Fibroblast of lung (primary cell): ENCODE results near the gene PGAP2. TPM values are rescaled to one million over a fixed set of nuclear protein-coding genes. Genes with fewer than 3 reads are reported as not detected.

Experiments
- DNase-seq, 2 donors: peaks; one replicate each; pipeline versions ENCODE4 v3.0.0 to v3.0.0-alpha.2; 2010; ENCODE audit warnings: low read depth in 2 of 2
- H2AFZ ChIP-seq: 2 replicates; pipeline ENCODE4 v1.5.1; 2012; ENCODE audit warnings: low read length, control low read depth, inconsistent platforms
- H3K27ac ChIP-seq: 2 replicates; pipeline ENCODE4 v1.5.1; 2011; ENCODE audit warnings: low read length, control low read depth; ENCODE audit not compliant: insufficient read depth
- H3K27me3 ChIP-seq: 2 replicates; pipeline ENCODE4 v1.5.1; 2011; ENCODE audit warnings: mild to moderate bottlenecking, low read length; ENCODE audit not compliant: control insufficient read depth, insufficient read depth
- H3K36me3 ChIP-seq: 2 replicates; pipeline ENCODE4 v1.5.1; 2011; ENCODE audit warnings: low read length; ENCODE audit not compliant: control insufficient read depth, insufficient read depth
- H3K4me1 ChIP-seq: 2 replicates; pipeline ENCODE4 v1.5.1; 2011; ENCODE audit warnings: low read length; ENCODE audit not compliant: control insufficient read depth, insufficient read depth; ENCODE audit errors: extremely low read depth
- H3K4me2 ChIP-seq: 2 replicates; pipeline ENCODE4 v1.5.1; 2011; ENCODE audit warnings: low read length, control low read depth; ENCODE audit not compliant: insufficient read depth; ENCODE audit errors: extremely low read depth
- H3K4me3 ChIP-seq, 4 experiments: fragments of 200-600 bp in 1 of 4; sonication (generic) in 1 of 4; replicated peaks in 1 of 4; 2 replicates each; pipeline ENCODE4 v1.5.1; 2011 to 2016; ENCODE audit warnings: low read length in 4 of 4, low read depth in 3 of 4, mild to moderate bottlenecking in 3 of 4, control low read depth in 2 of 4, inconsistent platforms in 1 of 4, mixed read lengths in 1 of 4; ENCODE audit not compliant: insufficient read depth in 1 of 4; ENCODE audit errors: control extremely low read depth in 1 of 4
- H3K79me2 ChIP-seq: 2 replicates; pipeline ENCODE4 v1.5.1; 2012; ENCODE audit warnings: mild to moderate bottlenecking, low read length, inconsistent platforms; ENCODE audit not compliant: control insufficient read depth, insufficient read depth
- H3K9ac ChIP-seq: 2 replicates; pipeline ENCODE4 v1.5.1; 2011; ENCODE audit warnings: mild to moderate bottlenecking, low read length, control low read depth; ENCODE audit not compliant: insufficient read depth
- H3K9me3 ChIP-seq: 2 replicates; pipeline ENCODE4 v1.5.1; 2012; ENCODE audit warnings: low read depth, low read length; ENCODE audit not compliant: control insufficient read depth, insufficient read depth
- H4K20me1 ChIP-seq: 2 replicates; pipeline ENCODE4 v1.5.1; 2011; ENCODE audit warnings: low read length; ENCODE audit not compliant: control insufficient read depth, insufficient read depth; ENCODE audit errors: extremely low read depth
- EZH2 ChIP-seq: IDR thresholded peaks from 2 replicates; pipeline ENCODE4 v1.5.1; 2012; ENCODE audit warnings: low read length, control low read depth, mild to moderate bottlenecking; ENCODE audit errors: missing control alignments
- polyA plus RNA-seq, 2 donors: library from polyadenylated mRNA; depleted of rRNA in 1 of 2; stranded (reverse) in 1 of 2; unstranded in 1 of 2; fragments of >200 nt; gene quantifications; 2 replicates each; pipeline ENCODE4 v1.2.1, GENCODE V29; 2011 to 2012; ENCODE audit warnings: missing spikeins in 1 of 2
- total RNA-seq: library from RNA; depleted of rRNA; stranded (reverse); fragments of >200 nt; gene quantifications from 2 replicates; pipeline ENCODE4 v1.2.1, GENCODE V29; 2014
- TF ChIP-seq, protein P1 (sequence below), 2 donors: IDR thresholded peaks in 1 of 2; conservative IDR thresholded peaks in 1 of 2; 1 replicate in 1 of 2; 2 replicates in 1 of 2; pipeline ENCODE4 v1.5.1; 2011 to 2012; ENCODE audit warnings: low read length in 2 of 2, control low read depth in 1 of 2, inconsistent platforms in 1 of 2, low read depth in 1 of 2, mild to moderate bottlenecking in 1 of 2

The PGAP2 gene
- total and polyA plus RNA-seq, 2 donors (not counting 1 experiment from before 2014, with no cell fraction given): 12.4 to 12.8 TPM

DNA sequence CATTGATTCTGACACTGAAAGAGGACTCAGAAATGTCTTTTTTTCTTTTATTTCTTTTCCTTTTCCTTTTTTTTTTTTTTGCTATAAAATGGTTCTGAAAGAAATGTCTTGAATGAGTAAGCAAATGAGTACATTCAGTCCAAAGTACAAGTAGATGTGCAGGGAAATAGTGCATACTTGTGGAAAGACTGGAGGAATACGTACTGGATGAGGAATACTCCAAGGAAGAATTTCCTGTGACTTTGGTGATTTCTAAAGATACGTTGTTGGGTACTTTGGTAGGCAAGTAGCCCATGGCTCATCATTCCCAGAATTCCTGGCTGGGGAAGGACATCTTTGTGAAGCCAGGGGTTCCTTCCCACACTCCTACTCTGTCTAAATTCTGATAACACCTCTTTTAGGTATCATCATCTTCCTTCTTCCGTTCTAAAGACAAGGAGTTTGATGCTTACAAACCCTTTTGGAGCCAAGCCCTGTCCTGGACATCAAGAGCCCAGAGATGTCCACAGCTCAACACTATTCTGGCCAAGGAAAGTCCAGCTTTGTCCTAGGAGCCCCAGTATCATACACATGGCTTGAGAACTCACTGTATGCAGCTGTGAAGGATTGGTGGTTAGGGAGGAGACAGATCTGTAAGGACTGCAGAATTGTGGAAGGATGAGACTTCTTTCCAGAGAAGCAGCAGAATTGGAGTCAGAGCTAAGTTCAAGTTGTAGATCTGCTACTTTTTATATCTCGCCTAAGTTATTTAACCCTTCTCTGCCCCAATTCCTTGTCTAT lies 6.2 kb upstream of the PGAP2 start:
- Histone ChIP-seq H3K4me2 (no peak overlapping the region), H3K9me3 (no peaks in the 10 kb centered on the region), H3K79me2 (peaks cover under 1% of the 10 kb centered on the region), H3K27me3 (no peaks in the 10 kb centered on the region), H3K9ac (no peak overlapping the region), H3K4me3 (no peak overlapping the region), H4K20me1 (no peaks in the 10 kb centered on the region), H3K27ac (no peak overlapping the region), H3K4me1 (peaks cover 2% of the 10 kb centered on the region), H2AFZ (no peak overlapping the region), H3K36me3 (no peaks in the 10 kb centered on the region)
- peak in 1 of 2 donors; percentile 45 for DNase-seq
- TF ChIP-seq, protein P1, sequence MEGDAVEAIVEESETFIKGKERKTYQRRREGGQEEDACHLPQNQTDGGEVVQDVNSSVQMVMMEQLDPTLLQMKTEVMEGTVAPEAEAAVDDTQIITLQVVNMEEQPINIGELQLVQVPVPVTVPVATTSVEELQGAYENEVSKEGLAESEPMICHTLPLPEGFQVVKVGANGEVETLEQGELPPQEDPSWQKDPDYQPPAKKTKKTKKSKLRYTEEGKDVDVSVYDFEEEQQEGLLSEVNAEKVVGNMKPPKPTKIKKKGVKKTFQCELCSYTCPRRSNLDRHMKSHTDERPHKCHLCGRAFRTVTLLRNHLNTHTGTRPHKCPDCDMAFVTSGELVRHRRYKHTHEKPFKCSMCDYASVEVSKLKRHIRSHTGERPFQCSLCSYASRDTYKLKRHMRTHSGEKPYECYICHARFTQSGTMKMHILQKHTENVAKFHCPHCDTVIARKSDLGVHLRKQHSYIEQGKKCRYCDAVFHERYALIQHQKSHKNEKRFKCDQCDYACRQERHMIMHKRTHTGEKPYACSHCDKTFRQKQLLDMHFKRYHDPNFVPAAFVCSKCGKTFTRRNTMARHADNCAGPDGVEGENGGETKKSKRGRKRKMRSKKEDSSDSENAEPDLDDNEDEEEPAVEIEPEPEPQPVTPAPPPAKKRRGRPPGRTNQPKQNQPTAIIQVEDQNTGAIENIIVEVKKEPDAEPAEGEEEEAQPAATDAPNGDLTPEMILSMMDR (conservative IDR thresholded peaks at IDR 0.05 in 1 of 2, IDR thresholded peaks at IDR 0.05 in 1 of 2; ENCODE audit: low read depth in 1 of 2, low read length in 2 of 2): no peak
- TF ChIP-seq EZH2: no peak

DNA sequence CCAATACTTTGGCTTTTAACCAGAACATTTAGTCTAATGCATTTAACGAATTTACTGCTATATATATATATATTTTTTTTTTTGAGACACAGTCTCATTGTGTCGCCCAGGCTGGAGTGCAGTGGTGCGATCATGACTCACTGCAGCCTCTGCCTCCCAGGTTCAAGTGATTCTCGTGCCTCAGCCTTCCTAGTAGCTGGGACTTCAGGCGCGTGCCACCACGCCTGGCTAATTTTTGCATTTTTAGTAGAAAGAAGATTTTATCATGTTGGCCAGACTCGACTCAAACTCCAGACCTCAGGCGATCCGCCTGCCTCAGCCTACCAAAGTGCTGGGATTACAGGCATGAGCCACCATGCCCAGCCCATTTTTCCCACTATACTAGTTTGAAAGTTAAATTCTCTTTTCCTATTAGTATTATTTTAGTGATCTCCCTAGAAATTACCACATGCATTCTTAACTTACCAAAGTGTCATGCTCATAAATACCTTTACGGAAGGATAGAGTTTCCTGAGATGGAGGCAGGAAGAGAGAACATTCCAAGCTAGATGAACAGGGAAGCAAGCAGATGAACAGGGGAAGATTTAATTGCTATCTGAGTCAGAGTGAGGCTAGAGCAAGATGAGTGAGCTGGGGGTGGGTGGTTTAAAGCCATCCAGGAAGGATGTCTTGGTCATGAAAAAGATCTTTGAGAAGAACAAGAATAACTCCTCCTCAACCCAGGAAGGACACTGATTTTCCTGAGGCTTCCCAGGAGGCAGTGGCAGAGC lies 4.4 kb upstream of the PGAP2 start:
- Histone ChIP-seq H3K4me3 (no peak overlapping the region), H3K36me3 (no peaks in the 10 kb centered on the region), H3K79me2 (no peaks in the 10 kb centered on the region), H2AFZ (no peak overlapping the region), H3K27me3 (no peaks in the 10 kb centered on the region), H3K27ac (no peak overlapping the region), H3K9ac (no peak overlapping the region), H3K4me1 (no peaks in the 10 kb centered on the region), H3K9me3 (no peaks in the 10 kb centered on the region), H3K4me2 (no peak overlapping the region), H4K20me1 (no peaks in the 10 kb centered on the region)
- no peak for TF ChIP-seq EZH2
- TF ChIP-seq, protein P1 (conservative IDR thresholded peaks at IDR 0.05 in 1 of 2, IDR thresholded peaks at IDR 0.05 in 1 of 2; ENCODE audit: low read depth in 1 of 2, low read length in 2 of 2): no peak
- DNase-seq: peak in 1 of 2 donors; percentile 65

DNA sequence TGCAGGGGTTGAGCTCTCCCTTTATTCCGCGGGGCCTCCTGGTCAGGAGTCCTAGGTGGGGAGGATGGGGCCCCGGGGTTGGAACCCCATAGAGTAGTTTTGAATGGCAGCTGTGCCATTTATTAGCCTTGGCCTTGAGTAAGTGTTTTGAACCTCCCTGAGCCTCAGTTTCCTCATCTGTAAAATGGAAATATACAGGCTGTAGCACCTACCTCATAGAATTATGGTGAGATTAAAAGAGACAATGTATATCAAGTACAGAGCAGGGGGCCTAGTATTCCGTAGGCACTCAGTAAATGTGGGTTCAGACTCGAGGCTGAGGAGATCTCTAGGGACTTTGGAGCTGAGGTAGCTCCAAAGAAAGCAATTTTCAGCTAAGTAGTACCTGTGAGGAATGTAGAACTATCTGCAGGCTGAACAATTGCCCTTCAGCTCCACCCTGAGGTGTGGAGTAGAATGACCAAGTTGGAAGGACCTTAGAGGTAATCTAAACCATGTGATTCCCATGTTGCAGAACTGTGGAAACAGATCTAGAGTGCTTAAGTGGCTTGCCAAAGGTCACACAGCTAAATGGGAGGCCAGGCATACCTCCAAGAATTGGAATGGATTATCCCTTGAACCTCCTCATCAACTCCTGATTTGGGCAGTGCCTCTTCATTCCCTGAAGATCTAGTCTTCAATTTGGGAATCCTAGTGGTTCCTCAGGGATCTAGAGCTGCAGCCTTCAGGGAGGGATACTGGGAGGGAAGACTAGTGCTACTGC lies 682 bp downstream of the PGAP2 start:
- Histone ChIP-seq H2AFZ (peak overlapping the region; percentile 52), H3K36me3 (no peaks in the 10 kb centered on the region), H3K9ac (no peak overlapping the region), H3K27ac (no peak overlapping the region), H3K9me3 (no peaks in the 10 kb centered on the region), H3K4me1 (no peaks in the 10 kb centered on the region), H3K27me3 (no peaks in the 10 kb centered on the region), H4K20me1 (no peaks in the 10 kb centered on the region), H3K4me3 (peak overlapping the region; percentile 47 to 90 (median 77)), H3K4me2 (peak overlapping the region; percentile 60), H3K79me2 (no peaks in the 10 kb centered on the region)
- peak; percentile 33 to 43 for DNase-seq
- TF ChIP-seq EZH2: no peak
- TF ChIP-seq, protein P1 (conservative IDR thresholded peaks at IDR 0.05 in 1 of 2, IDR thresholded peaks at IDR 0.05 in 1 of 2; ENCODE audit: low read depth in 1 of 2, low read length in 2 of 2): peak; percentile 14 to 22
